Measurements from ENCODE around the gene DCDC2. TPM values are rescaled to one million over a fixed set of nuclear protein-coding genes. Genes with fewer than 3 reads are reported as not detected.

DCDC2 gene
- total RNA-seq, 4 donors from 2014 or later = 0.51 TPM; not detected in 3

- no peak for TF ChIP-seq CTCF (IDR thresholded peaks at IDR 0.05; ENCODE audit: low read depth)
Measured at GRCh38 chr6:24394780-24395437, 37.0 kb upstream of the DCDC2 start.

- no peak for TF ChIP-seq CTCF (IDR thresholded peaks at IDR 0.05; ENCODE audit: low read depth)
Measured at GRCh38 chr6:24394061-24394779, 36.4 kb upstream of the DCDC2 start.

GRCh38 chr6:24391756-24392405 lies 34.0 kb upstream of the DCDC2 start:
- no peak for TF ChIP-seq CTCF (IDR thresholded peaks at IDR 0.05; ENCODE audit: low read depth)

- no peak for TF ChIP-seq CTCF (IDR thresholded peaks at IDR 0.05; ENCODE audit: low read depth)
Measured at GRCh38 chr6:24391208-24391607, 33.3 kb upstream of the DCDC2 start.

- TF ChIP-seq CTCF (IDR thresholded peaks at IDR 0.05; ENCODE audit: low read depth) = no peak
Measured at GRCh38 chr6:24387818-24388217, 30.0 kb upstream of the DCDC2 start.

- no peak for TF ChIP-seq CTCF (IDR thresholded peaks at IDR 0.05; ENCODE audit: low read depth)
Measured at GRCh38 chr6:24385536-24386269, 27.8 kb upstream of the DCDC2 start.

GRCh38 chr6:24382220-24382540 lies 24.3 kb upstream of the DCDC2 start:
- no peak for TF ChIP-seq CTCF (IDR thresholded peaks at IDR 0.05; ENCODE audit: low read depth)

Data from subcutaneous adipose tissue (tissue), 4 donors.